KOPT-K1 (cell line): ENCODE measurements around the gene WWTR1.

Experiments used
- H3K27ac ChIP-seq: fragments of 200-600 bp; sonication (generic); 2 replicates; pipeline ENCODE4 v1.5.1; 2016; ENCODE audit warnings: antibody characterized with exemption, mild to moderate bottlenecking, low read depth, low read length; ENCODE audit not compliant: poor library complexity, severe bottlenecking
- H3K36me3 ChIP-seq: fragments of 200-600 bp; sonication (generic); 2 replicates; pipeline ENCODE4 v1.5.1; 2017; ENCODE audit warnings: antibody characterized with exemption, mild to moderate bottlenecking, low read length, moderate library complexity; ENCODE audit not compliant: insufficient read depth
- H3K9me3 ChIP-seq: fragments of 200-600 bp; sonication (generic); 2 replicates; pipeline ENCODE4 v1.5.1; 2017; ENCODE audit warnings: antibody characterized with exemption, low read length, mild to moderate bottlenecking; ENCODE audit not compliant: insufficient read depth, poor library complexity, severe bottlenecking

WWTR1 gene

GRCh38 chr3:149486726-149487125 is 171.1 kb downstream of the WWTR1 start:
- H3K9me3 ChIP-seq: no peaks in the 10 kb centered on the region
- H3K36me3 ChIP-seq: no peaks in the 10 kb centered on the region
- no peak overlapping the region for H3K27ac ChIP-seq

- H3K36me3 ChIP-seq: no peaks in the 10 kb centered on the region
- H3K9me3 ChIP-seq: no peaks in the 10 kb centered on the region
- H3K27ac ChIP-seq: no peak overlapping the region
Observed at GRCh38 chr3:149481491-149481890, 176.3 kb downstream of the WWTR1 start.

GRCh38 chr3:149481056-149481455 is 176.8 kb downstream of the WWTR1 start:
- H3K36me3 ChIP-seq: no peaks in the 10 kb centered on the region
- H3K27ac ChIP-seq: no peak overlapping the region
- H3K9me3 ChIP-seq: no peaks in the 10 kb centered on the region

GRCh38 chr3:149480326-149481017 is 177.4 kb downstream of the WWTR1 start:
- no peak overlapping the region for H3K27ac ChIP-seq
- no peaks in the 10 kb centered on the region for H3K36me3 ChIP-seq
- H3K9me3 ChIP-seq: no peaks in the 10 kb centered on the region

- Histone ChIP-seq H3K36me3 (no peaks in the 10 kb centered on the region), H3K9me3 (no peaks in the 10 kb centered on the region), H3K27ac (no peak overlapping the region)
Observed at GRCh38 chr3:149479621-149480325, 178.1 kb downstream of the WWTR1 start.

- Histone ChIP-seq H3K36me3 (no peaks in the 10 kb centered on the region), H3K9me3 (no peaks in the 10 kb centered on the region), H3K27ac (no peak overlapping the region)
Observed at GRCh38 chr3:149476225-149476624, 181.6 kb downstream of the WWTR1 start.

GRCh38 chr3:149475451-149476060 is 182.3 kb downstream of the WWTR1 start:
- Histone ChIP-seq H3K36me3 (no peaks in the 10 kb centered on the region), H3K27ac (no peak overlapping the region), H3K9me3 (no peaks in the 10 kb centered on the region)

- H3K36me3 ChIP-seq: no peaks in the 10 kb centered on the region
- H3K9me3 ChIP-seq: no peaks in the 10 kb centered on the region
- no peak within 1 kb of the TSS for H3K27ac ChIP-seq
Observed at GRCh38 chr3:149474250-149474817, 183.5 kb downstream of the WWTR1 start, which contains the start of gene TM4SF4. TSS of gene TM4SF4 (plus strand) at chr3:149474697. CDS start at chr3:149474878, 181 bp downstream.

GRCh38 chr3:149473357-149474249 is 184.2 kb downstream of the WWTR1 start:
- Histone ChIP-seq H3K27ac (no peak overlapping the region), H3K36me3 (no peaks in the 10 kb centered on the region)

GRCh38 chr3:149472030-149472797 is 185.6 kb downstream of the WWTR1 start:
- Histone ChIP-seq H3K36me3 (no peaks in the 10 kb centered on the region), H3K9me3 (no peaks in the 10 kb centered on the region), H3K27ac (no peak overlapping the region)

More at GRCh38 chr3:149473357-149474249, 184.2 kb downstream of the WWTR1 start:
- no peaks in the 10 kb centered on the region for H3K9me3 ChIP-seq

- no peaks in the 10 kb centered on the region for H3K36me3 ChIP-seq
- no peaks in the 10 kb centered on the region for H3K9me3 ChIP-seq
- no peak overlapping the region for H3K27ac ChIP-seq
Observed at GRCh38 chr3:149470381-149470780, 187.4 kb downstream of the WWTR1 start.

GRCh38 chr3:149468504-149469212 is 189.2 kb downstream of the WWTR1 start:
- Histone ChIP-seq H3K9me3 (no peaks in the 10 kb centered on the region), H3K27ac (no peak overlapping the region), H3K36me3 (no peaks in the 10 kb centered on the region)
